HG03045 (cell line): ENCODE data around the gene SND1.
A peak's percentile ranks its signal among the peaks of the same experiment; 100 is the strongest.
"Not testable (repeated sequence)": the region's sequence is repeated elsewhere in the genome, so short reads cannot be mapped to it uniquely, and the experiment has no call there.

Experiments
- ATAC-seq: cut with Tn5 transposase; IDR thresholded peaks from one replicate; pipeline ENCODE4 v1.9.1; 2021; ENCODE audit warnings: mild to moderate bottlenecking, moderate library complexity; ENCODE audit not compliant: unreplicated experiment

The SND1 gene

GRCh38 chr7:128106821-128107220 lies 454.8 kb downstream of the SND1 start:
- ATAC-seq: no peak

GRCh38 chr7:128107516-128107915 lies 455.5 kb downstream of the SND1 start:
- ATAC-seq: not testable (repeated sequence)

- ATAC-seq: no peak
Measured at GRCh38 chr7:128108129-128108528, 456.1 kb downstream of the SND1 start.

- ATAC-seq: peak; percentile 83
Measured at GRCh38 chr7:128108641-128109423, 456.8 kb downstream of the SND1 start.

- ATAC-seq: not testable (repeated sequence)
Measured at GRCh38 chr7:128109424-128109969, 457.5 kb downstream of the SND1 start.

- no peak for ATAC-seq
Measured at GRCh38 chr7:128110641-128111364, 458.8 kb downstream of the SND1 start.

- no peak for ATAC-seq
Measured at GRCh38 chr7:128112018-128112780, 460.2 kb downstream of the SND1 start.

GRCh38 chr7:128112781-128113221 lies 460.8 kb downstream of the SND1 start:
- no peak for ATAC-seq

- no peak for ATAC-seq
Measured at GRCh38 chr7:128113839-128114238, 461.8 kb downstream of the SND1 start.

GRCh38 chr7:128114806-128115205 lies 462.8 kb downstream of the SND1 start:
- ATAC-seq: no peak

GRCh38 chr7:128115336-128115820 lies 463.4 kb downstream of the SND1 start:
- no peak for ATAC-seq

GRCh38 chr7:128115821-128116723 lies 464.1 kb downstream of the SND1 start:
- ATAC-seq: no peak

GRCh38 chr7:128116740-128117139 lies 464.7 kb downstream of the SND1 start:
- ATAC-seq: no peak

- ATAC-seq: no peak
Measured at GRCh38 chr7:128117691-128118090, 465.7 kb downstream of the SND1 start.

GRCh38 chr7:128119036-128119435 lies 467.0 kb downstream of the SND1 start:
- ATAC-seq: no peak

- ATAC-seq: no peak
Measured at GRCh38 chr7:128120116-128120515, 468.1 kb downstream of the SND1 start.

- ATAC-seq: no peak
Measured at GRCh38 chr7:128120976-128121490, 469.0 kb downstream of the SND1 start.

- ATAC-seq: no peak
Measured at GRCh38 chr7:128121711-128122530, 469.9 kb downstream of the SND1 start.
